IPS-NIHi11 (cell line): ENCODE results near the gene ARFGAP2.

Source experiments
- DNase-seq: peaks from one replicate; pipeline ENCODE4 v3.0.0; 2012; ENCODE audit warnings: mixed read lengths, low spot score

The ARFGAP2 gene

DNA sequence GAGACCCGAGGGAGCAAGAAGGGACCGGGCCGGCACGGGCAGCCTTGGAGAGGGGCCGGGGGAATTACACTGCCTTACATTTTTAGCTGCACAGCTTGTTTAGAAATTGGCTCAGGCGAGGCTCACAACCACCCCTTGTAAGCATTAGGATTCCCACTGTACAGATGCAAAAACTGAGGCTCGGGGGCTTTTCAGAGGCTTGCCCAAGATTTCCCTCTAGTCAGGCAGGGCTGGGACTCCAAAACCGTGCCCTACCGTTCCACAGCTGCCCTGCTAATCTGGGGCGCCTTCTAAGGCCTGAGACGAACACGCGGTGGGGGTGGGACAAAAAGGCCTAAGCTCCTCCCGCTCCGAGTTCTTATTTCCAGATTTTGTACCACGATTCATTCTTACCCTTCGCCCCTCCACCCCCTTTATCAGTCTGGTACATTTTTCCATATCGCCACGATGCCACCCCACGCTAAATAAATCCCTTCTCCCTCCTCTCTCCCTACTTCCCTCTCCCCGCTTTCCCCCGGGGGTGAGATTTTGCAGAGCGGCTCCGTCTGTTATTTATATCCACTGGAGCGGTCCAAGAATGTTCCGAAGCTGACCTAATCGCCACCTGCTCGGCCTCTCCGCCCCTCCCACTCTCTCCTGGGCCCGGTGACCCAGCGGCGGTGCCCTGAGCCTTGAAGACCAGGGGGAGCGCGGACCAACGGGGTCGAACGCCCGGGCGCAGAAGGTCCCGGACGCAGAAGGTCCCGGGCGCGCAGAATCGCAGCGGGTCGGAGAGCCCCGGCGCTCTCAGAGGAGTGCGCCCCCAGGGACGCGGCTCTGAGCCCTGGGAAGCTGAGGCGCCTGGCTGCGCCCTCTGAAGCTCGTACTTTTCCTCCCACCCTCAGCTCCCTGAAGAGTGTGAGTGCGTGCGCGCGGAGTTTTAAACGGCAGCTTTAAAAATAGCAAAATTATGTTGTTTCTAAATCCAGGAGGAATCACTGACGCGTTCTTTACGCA, 10.3 kb upstream of the ARFGAP2 start:
- DNase-seq, result peak; percentile 55

DNA sequence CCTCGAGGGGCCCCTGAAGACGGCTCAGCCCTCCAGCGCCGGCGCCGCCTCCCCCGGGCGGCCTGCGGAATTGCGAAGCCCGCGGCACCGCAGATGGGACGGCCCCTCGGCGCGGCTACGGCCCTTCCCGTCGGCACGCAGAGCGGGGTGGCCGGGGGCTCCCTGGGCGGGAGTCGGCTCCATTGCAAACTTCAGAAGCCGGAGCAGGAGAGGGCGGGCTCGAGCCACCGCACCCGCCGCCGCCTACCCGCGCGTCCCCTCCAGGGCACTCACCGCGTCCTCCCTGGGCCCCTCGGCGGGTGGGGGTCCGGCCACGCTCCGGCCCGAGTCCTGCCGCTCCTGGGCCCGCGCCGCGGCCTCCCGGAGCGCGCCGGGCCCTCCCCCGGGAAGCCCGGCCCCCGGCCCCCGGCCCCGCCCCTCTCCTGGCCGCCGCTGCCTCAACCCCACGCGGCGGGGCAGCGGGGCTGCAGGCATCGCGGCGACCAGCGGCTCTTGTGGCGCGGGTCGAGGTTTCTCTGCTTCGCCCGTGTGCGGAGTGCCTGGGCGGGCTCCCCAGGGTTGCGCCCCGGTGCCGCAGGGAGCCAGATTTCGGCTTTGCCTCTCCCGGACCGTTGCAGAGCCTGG, 9.5 kb upstream of the ARFGAP2 start, which contains the start of gene PACSIN3:
Gene PACSIN3, minus strand, starts transcription at position 359 of the 624 bp plus-strand sequence. CDS start 3,707 bp downstream, outside the sequence.
- DNase-seq, result peak; percentile 76

DNA sequence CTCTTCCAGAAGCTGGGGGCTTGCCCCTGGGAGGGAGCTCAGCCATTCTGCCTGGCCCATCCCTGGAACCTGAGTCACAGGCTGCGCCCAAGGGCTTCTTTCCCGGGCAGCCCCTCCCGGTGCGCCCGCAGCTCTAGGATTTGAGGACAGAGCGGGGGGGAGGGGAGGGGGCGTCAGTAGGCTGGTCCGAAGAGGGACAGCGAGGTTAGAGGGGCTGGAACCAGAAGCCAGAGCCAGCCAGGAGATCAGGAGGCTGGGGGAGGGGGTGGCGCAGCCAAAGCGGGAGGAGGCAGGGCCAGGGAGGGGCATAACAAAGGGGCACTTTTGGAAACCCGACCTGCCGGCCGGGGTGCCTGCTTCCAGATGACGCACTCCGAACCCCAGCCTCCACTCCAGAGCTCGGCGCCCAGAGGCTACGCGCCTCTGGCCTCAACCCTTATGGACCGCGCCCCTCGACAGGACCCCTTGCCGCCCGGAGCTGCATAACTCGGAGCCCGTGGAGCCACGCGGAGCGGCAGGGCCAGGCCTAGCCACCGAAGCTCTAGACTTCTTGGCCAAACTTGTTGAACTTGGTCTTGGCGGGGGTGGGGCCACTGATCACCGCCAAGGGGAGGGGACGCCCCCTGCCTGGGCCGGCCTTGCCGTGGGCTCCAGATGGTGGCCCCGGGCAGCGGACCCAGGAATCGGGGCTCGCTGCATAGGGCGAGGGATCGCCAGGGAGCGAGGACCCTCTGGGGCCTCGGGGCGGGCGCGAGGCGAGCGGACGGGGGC, 8.8 kb upstream of the ARFGAP2 start:
- DNase-seq, result peak; percentile 86

DNA sequence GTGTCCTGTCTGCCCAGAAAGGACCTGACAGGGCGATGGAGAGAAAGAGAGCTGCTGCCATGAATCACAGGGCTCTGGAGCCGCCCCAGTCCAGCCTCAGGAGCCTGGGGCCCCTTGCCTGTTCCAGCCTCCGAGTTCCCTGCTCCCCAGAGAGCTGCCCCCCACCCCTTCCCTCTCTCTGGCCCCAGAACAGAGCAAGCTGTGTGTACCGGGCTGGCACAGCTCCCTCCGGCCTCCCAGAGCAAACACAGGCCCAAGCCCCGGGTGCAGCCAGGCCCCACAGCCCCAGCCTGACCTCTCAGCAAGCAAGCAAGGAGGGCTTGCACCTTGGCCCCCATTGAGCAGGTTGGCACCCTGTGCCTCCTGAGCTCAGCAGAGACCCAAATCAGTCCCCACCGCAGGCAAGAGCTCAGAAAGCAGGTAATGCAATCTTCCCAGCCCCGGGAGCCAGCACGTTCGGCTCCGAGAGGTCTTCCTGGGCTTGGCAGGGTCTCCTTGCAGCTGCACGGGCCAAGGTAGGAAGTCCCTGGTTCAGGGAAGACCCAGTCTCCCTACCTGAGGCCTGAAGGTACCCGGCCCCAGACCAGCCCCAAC, 8.1 kb upstream of the ARFGAP2 start:
- DNase-seq, result peak; percentile 18

DNA sequence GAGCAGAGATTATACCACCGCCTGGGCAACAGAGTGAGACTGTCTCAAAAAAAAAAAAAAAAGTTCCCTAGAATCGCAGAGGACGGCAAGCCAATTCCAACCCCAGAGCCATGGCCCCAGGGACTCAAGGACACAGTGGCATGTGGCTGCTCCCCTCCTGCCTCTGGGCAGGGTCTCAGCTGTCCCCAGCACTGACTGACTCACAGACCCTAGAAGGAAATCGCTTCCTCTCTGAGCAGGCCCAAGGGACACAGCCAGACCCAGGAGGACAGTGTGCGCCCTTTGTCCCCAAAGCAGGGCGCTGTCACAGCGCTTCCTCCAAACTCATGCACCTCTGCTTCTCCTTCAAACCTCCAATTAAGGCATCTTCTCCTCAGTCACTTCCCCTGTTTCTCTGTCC, 7.3 kb upstream of the ARFGAP2 start:
- DNase-seq, result no peak

DNA sequence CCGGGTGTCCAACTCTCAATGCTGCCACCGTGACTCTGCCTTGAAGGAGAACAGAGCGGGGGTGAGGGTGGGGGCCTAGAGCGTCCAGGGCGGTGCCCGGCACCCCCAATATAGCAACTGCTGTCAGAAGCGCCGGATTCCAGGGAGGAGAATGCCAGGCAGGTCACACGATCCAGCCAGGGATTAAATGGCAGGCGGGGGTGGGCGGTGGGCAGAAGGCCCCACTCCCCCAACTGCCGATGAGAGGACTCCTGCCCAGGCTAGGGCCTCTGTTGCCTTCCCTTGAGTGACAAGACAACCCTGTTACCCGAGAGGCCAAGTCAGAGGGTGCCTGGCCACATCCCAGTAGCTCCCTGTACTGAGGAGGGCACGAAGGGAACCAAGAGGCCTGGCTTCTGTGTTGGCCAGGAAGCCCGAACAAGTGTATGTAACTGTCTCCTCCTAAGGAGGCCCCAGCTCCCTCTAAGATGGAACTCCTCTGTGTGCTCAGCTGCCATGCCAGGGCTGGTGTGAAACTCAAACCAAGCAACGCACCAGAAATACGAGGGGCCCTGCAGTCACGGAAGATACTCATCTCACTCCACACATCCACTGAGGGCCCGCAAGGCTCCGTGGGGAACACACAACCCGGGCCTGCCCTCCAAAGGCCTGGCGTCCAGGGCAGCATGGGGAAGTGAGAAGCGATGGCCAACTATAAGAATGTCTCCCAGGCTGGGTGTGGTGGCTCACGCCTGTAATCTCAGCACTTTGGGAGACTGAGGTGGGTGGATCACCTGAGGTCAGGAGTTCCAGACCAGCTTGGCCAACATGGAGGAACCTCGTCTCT, 6.6 kb upstream of the ARFGAP2 start:
- no peak for DNase-seq

DNA sequence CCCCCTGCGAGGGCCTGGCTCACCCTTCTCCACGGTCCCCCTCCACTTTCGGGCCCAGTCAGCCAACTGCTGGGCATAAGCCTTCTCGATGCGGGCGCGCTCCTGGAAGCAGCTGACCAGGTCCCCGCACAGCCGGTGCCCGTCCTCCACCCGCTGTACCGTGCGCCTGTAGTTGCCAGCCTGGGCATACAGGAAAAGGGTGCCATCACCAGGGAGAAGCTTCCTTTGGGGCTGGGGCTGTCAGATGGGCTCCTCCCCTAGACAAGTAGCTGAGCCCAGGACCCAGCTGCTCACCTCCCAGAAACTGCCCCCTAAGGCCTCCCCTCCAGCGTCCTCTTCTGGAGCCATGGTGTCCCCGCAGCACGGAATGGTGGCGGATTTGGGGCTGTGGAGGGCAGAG, 5.7 kb upstream of the ARFGAP2 start:
- DNase-seq, result no peak

DNA sequence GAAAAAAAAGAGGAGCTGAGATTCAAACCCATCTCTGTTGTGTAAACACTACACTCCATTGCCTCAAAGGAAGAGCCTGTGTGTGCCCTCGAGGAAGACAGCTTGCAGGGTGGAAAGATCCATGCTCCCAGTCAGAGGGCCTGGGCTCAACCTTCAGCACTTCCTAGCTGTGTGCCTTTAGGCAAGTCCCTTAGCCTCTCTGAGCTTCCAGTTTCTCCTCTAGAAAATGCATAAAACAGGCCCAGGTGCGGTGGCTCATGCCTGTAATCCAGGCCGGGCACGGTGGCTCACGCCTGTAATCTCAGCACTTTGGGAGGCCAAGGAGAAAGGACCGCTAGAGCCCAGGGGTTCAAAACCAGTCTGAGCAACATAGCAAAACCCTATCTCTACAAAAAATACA, 4.6 kb upstream of the ARFGAP2 start:
- DNase-seq, result no peak

DNA sequence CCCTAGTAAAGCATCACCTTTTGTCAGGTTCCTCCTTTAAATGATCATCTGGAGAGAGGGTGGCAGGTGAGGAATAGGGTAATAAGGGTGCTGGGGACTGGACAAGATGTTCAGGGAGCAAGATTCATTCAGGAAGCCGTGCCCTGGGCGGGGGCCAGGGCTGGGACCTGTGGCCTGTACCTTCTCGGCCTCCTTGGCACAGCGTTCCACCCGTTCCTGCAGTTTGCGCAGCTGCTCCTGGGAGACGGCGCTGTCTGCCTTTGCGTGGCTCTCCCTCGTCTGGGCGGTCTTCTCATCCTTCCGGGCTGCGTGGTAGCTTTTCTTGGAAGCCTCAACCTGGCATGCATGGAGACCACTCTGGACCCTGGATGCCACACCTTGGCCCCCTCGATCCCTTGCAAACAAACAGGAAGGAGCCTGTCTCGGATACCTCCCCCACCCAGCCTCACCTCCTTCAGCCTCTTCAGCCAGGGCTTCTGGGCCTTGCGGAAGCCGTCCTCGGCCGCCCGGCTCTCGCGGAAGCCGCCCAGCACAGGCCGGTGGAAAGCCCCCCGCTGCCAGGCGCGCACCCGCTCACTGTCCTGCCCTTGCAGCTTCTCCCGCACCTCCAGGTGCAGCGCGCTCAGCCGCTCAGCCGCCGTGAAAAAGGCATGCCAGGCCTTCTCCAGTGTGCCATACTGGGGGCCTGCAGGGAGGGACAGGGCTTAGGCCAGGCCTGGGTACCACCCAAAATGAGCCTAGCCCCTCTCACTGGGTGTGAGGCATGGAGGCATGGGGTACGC, 3.5 kb upstream of the ARFGAP2 start:
- DNase-seq, result no peak

DNA sequence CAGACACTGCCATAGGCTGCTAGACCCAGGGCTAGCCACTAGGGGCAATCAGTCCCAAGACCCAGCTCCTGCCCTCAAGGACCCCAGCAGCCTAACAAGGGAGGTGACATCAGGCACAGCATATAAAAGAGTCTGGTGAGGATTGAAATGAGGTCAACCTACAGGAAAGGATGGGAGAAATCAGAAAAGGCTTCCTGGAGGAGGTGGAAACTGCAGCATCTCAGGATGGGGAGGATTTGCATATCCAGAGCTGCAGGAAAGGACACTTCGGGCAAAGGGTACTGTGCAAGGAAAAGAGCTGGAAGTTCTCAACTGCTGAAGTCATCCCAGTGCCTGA, 2.9 kb upstream of the ARFGAP2 start:
- peak; percentile 51 for DNase-seq

DNA sequence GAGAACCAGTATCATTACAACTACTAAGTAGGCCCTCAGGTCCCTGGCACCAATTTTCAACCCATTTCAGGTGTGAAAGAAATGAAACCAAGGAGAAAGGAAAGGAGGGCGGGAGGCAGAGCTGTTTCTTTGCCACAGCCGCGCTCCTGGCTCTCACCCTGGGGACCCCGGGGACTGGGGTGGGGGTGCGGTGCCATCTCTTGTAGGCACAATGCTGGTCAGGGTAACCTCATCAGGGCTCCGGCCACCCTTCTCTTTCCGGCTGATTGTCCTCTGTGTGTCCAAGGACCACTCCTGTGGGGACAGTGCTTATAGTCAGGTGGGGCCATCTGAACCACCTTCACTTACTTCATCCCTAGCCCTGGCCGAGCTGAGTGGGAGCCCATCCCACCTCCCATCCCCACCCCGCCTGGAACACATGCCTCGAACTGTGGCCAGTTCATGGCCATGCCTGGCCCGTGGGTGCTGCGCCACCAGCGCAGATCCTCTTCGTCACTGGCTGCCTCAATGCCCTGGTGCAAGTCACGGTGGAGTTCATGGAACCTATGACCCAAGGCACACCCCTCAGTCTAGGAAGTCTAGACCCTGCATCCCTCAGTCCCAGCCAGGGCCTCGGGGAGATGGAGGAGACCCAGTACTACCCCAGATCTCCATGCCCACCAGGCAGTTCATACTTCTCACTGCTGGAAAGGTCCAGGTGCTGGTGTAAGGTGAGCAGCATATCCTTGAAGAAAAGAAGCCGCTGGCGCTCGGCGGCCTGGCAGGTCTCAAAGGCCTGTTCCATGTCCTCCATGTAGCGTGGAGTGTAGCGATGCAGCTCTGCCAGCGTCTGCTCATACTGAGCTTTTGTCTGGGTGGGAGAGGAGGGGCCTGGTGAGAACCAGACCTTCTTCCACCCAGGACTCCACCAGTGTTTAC, 2.3 kb upstream of the ARFGAP2 start:
- DNase-seq, result no peak

DNA sequence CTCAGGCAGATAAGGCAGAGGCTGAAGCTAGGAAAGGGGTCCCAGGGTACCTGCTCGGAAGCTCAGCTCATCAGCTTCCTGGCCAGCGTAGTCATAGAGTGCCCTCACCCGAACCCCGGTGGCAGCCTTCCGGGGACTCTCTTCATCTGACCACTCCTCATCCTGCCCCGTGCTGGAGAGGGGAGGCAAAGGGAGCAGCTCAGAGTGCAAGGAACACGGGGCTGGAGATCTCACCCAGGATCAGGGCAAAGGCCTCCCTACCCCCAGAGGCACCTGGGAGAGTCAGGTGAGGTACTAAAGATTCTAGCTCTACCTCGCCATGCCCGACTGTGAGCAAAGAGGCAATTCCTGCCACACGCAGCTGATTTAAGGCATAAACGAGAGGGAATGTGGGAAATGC, 1.6 kb upstream of the ARFGAP2 start:
- no peak for DNase-seq

DNA sequence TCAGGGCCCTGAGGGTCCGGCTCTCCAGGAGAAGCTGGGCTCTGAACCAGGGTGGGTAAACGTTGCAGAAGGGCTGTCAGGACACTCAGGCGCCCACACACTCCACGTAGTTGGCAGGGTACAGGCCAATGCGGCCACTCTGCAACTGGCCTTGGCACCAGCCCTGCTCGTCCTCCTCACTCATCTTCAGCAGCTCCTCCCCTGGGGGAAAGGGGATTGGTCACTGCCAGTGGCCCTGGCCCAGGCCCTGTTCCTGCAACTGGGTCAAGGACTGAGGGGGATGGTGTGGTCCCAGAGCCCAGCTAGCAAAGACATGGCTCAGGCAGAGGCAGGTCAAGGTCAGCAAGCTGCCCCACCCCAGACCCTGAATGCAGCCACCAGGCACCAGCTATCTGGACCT, 1.2 kb upstream of the ARFGAP2 start:
- no peak for DNase-seq

DNA sequence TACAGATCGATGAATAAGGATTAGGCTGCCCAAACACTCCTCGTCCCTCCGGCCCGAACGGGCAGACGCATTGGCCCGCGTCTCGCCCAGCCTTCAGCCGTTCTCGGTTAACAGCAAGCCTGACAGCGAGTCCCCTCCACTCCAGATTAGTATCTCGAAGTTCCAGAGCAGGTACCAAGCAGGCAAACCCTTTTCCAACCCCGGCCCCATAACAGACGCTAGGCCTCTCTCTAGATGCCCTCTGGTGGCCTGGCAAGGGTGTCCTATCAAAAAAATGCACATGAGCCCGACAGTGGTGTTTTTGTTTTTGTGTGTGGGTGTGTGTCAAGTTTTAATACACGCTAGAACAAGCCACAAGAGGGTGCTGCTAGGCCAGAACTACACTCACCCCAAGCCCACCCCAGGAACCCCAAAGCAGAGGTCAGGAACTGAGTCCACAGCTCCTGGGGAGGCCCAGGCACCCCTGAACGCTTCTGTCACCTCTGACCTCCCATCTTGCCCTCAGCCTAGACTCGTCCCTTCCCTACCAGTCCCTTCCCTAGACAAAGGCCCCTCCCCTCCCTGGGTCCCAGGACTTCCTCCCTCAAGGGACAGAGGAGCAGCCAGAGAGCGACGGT, 658 bp upstream of the ARFGAP2 start:
- DNase-seq, result peak; percentile 43

DNA sequence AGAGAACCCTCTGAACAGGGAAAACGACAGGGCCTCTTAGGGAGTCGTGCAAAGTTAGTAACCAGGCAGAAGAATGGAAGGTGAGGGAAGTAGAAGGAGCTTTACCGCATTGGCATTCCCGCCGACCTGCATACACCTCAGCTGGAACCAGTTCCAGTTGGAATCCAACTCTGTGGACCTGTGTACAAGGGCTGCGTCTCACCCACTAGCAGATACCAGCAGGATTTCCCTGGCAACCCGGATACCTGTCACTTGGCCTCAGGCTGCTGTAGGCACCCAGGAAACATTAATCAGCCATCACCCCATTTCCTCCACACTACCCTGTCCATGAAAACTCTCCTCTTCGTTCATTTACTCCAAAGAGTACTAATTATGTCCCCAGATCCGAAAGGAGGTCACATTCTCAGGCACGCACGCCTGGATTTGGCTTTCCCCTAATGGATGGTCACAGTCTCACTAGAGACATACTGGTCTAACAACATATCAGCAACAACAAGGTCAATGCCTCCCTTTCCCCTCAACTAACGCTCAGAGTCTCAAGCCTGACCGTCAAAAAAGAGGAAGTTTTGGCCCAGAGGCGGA, 842 bp downstream of the ARFGAP2 start:
- no peak for DNase-seq

DNA sequence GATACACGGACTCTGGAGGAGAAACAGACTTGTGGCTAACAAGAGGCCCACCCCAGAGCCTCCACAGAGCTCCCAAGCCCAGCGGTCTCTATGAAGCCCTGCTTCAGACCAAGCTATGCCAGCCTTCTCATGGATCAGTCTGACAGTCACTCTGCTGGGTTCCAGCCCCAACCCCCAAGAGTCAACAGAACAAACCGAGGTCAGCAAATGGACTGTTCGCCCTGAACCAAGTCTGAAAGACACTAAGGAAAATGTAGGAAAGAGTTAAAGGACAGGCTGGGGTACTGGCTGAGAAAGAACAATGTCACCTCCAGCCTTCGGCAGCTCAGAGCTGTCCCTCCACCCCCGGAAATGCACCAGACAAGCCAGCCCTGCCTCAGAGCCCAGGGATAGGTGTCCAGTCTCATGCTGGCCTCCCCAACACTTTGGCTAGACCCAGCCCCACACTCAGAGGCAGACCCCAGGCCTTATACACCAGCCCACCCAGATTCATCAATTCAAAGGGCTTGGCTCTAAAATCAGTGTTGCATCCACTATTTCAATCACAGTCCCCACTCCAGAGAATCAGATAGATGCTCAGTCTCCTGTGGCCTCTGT, 3.8 kb downstream of the ARFGAP2 start:
- DNase-seq, result no peak

DNA sequence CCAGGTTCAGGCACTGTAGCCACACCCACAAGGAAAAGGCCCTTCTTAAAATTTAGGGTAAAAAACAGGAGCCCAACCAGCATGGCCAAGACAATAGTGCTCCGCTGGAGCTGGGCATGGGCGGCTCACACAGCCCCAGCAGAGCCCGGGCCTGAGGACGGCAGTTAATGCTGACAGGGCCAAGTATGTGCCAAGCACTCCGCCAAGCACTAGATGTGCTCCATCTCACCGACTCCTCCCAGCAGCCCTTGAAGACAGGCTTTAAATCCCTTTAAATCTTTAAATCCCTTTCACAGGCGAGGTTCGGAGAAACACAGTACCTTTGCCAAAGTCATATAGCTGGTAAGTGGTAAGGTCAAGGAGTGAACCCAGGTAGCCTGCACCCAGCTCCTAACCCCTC, 4.8 kb downstream of the ARFGAP2 start:
- no peak for DNase-seq
